GM21576 (cell line): ENCODE measurements around the gene TREH.

Source experiments
- ATAC-seq: cut with Tn5 transposase; IDR thresholded peaks from one replicate; pipeline ENCODE4 v1.9.1; 2021; ENCODE audit warnings: mild to moderate bottlenecking, moderate library complexity; ENCODE audit not compliant: unreplicated experiment

TREH gene

DNA sequence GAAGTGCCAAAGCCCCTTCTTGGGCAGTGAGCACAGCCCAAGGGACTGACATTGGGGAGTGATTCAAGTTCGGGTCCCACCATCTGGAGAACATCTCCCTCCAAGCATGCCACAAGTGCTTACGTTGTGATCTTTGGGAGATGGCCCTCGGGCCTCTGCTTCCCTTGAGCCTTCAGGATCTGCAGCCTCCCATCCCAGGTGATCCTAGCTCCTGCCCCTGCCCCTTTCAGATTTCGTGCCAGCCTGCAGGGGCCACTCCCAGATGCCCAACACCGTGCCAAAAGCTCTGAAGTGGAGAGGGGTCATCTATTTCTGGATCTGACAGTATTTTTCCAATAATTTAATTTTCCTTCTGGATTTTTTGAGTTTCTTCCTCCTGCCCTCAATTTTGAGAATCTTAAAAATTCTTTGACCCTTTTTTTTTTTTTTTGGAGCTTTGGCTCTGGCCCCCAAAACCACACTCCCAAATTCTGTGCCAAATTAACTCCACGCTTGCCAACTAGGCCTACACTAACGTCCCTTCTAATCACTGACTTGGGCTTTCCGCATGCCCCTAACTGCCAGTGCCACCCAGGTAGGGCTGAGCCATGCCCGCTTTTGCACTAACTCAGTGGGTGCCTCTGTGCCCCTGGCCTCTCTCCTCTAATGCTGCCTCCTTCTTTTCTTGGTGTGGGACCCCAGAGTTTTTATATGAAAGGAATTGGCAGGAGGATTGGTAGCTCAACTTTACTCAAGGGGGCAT is 46.7 kb downstream of the TREH start:
- no peak for ATAC-seq

DNA sequence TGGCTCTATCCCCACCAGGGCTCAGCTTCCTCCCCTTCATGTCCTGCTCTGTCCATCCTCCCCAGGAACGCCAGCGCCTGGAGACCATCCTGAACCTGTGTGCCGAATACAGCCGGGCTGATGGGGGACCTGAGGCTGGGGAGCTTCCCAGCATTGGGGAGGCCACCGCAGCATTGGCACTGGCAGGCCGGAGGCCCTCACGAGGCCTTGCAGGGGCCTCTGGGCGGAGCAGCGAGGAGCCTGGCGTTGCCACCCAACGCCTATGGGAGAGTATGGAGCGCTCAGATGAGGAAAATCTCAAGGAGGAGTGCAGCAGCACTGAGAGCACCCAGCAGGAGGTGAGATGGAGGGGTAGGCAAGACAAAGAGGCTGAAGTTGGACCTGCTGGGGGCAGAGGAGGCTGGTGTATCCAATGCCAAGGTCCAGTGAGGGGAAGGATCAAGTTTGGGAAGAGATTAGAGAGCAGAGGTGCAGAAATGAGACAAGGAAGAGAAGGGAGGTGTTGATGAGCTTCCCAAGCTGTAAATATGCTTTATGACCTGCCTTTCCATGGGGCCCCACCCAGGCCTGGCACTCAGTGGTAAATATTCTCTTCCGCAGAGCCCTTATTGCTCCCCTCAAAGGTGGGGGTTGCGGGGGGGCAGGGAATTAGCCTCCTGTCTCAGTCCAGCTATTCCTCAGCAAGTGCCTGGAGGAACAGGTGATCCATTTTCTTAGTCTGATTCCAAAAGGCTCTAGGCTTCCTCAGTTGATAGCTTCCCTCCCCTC is 48.1 kb downstream of the TREH start:
- no peak for ATAC-seq

DNA sequence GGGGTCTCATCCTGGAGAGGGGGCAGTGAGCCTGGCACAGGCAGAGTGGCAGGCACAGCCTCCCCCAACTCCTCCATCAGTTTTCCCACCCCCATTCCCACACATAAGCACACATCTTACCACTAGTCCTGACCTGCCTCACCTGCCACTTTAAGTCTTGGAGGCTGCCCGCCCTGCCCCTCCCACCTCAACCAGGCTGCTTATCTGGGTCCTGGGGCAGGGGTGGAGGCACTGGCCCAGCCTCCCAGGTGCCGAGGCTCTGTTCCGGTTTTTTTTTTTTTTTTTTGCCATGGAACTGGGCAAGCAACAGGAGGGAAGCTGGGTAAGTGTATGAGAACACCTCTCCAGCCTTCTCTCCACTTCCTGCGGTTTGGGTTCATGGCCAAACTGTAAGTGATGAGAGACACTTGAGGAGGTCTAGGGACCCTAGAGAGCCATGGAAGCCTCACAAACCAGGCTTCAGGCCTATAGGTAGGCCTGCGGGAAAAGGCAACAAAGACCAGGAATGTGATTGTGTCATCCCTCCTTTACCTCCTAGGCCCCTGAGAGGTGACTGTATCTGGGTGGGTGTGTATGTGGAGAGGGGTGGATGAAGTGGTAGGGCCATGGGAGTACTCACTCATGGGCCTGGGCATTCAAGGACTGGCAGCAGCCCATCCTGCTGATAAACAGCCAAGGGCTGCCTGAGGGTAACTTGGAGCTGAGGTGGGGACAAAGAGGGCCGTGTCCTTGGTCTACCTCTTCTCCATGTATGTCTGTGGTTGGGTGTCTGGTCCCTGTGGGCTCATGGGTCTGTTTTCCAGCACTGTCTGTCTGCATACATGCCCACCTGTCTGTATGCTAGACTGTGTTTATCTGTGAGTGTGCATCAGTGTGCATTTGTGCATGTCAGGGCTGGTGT is 49.4 kb downstream of the TREH start:
- ATAC-seq: no peak

DNA sequence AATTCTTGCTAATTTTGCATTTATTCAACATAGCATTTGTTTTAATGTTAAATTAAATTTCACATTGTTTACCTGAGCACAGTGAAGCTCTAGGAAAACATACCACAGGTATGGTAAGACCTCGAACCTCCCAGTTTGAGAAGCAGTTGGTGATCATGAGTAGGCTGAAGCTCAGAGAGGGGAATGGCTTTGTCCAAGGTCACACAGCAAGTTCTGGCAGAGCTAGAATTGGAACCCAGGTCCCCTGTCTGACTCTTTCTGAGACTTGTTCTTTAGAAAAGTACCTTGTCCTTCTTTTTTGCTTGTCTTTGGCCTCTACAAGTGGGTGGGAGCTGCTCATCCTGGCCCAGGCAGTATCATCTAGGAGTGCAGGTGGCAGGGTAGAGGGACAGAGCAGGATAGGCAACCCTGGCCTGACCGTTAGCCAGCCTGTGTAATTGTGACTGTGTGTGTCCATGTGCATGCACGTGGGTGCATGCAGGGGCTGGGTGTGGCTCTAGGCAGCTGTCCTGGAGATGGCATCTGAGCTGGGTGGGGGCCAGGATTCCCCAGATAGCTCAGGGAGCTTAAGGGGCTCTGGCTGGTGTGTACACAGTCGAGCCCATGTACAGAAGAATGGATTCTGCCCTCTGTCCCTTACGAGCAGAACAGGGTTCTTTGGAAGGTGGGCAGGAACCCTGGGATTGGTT is 50.4 kb downstream of the TREH start:
- no peak for ATAC-seq

DNA sequence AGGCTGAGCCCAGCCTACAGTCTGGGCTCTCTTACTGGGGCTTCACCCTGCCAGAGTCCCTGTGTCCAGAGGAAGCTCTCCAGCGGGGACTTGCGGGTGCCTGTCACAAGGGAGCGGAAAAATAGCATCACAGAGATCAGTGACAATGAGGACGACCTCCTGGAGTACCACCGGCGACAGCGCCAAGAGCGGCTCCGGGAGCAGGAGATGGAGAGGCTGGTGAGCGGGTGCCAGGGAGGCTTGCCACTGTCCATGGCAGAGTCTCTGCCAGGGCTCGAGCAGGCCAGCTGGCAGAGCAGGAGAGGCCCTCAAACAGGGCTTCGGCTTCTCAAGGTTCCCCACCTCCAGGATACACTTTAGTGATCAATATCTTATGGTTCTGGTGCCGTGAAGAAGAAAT is 51.0 kb downstream of the TREH start:
- ATAC-seq: no peak

DNA sequence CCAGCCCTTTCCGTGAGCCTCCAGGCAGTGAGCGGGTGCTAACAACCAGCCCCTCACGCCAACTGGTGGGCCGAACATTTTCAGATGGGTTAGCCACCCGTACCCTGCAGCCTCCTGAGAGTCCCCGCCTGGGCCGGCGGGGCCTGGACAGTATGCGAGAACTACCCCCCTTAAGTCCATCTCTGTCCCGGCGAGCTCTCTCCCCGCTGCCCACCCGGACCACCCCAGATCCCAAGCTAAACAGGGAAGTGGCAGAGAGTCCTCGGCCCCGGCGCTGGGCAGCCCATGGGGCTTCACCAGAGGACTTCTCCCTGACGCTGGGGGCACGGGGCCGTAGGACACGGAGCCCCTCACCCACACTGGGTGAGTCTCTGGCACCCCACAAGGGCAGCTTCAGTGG is 51.4 kb downstream of the TREH start:
- no peak for ATAC-seq

DNA sequence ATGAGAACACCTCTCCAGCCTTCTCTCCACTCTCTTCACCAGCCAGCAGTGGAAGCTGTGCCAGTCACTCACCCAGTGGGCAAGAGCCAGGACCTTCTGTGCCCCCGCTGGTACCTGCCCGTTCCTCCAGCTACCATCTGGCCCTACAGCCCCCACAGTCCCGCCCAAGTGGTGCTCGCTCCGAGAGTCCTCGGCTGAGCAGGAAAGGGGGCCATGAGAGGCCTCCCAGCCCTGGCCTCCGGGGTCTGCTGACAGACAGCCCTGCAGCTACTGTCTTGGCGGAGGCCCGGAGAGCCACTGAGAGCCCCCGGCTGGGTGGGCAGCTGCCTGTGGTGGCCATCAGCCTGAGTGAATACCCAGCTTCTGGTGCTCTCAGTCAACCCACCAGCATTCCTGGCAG is 51.9 kb downstream of the TREH start:
- ATAC-seq: no peak

DNA sequence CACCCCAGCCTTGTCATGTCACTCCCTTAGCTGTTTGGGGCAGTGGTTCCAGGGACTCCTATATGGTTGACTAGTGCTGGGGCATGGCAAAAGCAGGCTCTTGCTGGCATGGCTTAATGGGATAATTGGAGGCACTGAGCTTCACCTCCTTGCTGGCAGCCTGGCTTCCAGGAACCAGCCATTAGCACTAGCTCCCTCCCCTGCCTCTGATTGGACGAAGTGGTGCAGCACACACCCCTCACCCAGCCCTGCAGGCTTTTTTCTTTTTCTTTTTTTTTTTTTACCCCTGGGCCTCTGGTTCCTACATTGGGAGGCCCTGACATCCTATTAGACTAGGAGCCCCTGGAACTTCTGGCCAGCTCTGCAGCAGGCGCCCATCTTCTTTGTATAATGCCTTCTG is 53.5 kb downstream of the TREH start:
- ATAC-seq: no peak

DNA sequence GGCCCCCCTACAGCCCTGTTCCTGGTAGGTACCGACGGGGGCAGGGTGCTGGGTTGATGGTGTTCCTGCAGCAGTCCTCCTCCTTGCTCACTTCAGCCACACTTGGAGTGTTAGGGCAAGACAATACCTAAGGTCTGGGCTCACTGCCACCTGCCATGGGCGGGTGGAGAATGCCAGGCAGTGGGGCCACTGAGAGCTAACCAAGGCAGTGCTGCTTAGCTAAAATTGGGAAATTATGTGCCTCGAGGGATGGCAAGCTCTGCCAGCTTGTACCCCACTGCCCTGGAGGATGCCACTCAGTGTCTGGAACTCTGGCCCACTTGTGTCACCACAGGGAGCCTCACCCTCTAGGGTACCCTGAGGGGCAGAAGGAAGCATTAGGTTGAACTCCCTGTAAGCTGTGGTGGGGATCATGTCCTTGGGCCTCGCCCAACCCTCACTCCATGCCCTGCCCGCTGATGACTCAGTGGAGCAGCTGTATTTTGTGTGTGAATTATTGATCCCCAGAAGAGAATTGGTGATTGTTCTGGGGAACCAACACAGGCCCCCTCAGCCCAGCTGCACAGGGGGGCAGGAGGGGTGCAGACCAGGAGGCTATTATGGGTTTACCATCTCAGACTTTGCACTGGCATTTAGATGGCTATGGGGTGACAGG is 54.3 kb downstream of the TREH start:
- ATAC-seq: no peak

DNA sequence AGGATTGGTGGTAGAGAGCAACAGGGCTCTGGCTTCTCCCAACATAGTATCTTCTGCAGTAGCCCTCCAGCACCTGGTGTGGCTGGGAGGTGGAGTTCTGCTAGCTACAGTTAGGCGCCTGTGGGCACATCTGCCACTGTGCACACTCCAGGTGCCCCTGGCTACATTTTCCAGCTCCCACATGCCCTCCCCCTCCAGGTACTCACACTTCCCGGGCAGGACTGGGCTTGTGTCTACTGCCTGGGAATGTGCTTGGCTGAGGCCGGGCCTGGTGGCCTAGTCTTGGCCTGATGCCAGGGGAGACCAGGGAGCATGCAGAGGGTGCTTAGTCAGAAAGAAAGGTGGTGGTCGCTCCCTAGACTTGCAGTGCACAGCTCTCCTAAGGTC is 56.2 kb downstream of the TREH start:
- no peak for ATAC-seq

DNA sequence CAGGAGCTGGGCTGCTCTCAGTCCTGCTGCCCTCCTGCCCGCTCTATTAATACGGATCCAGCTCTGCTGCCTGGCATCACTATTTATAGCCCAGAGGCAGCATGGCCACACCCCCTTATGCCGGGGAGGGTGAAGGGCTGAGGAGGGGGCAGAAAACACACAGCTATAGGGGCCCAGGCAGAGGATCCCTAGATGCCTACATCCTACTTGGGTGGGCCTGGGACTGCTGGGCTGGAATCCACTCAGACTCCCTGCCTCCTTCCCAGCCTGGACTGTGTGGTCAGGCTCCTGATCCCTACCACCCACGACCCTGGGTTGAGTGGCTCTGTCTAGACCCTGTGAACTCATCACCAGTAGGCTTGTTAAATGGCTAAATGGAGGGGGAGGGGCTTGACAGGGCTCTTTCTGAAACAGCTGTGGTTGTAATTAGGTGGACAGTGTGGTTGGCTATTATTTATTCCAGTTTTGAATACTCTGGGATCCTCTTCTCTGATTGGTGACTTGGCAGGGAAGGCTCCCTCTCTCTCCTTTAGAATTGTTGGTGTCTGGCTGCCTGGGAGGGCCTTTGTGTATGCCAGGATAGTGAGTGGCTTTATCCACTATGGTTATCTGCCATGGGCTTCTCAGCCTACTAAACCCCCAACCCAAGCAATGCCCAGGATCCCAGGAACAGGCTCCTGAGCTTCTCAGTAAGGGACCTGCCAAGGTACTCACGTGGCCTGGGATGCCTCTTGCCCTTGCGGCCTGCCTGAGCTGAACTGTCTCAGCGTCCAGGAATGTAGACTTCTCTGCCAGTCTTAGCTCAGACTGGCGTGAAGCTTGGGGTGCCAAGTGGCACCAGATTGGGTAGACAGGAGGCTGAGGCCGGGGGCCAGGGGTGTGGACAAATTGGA is 56.8 kb downstream of the TREH start:
- no peak for ATAC-seq

DNA sequence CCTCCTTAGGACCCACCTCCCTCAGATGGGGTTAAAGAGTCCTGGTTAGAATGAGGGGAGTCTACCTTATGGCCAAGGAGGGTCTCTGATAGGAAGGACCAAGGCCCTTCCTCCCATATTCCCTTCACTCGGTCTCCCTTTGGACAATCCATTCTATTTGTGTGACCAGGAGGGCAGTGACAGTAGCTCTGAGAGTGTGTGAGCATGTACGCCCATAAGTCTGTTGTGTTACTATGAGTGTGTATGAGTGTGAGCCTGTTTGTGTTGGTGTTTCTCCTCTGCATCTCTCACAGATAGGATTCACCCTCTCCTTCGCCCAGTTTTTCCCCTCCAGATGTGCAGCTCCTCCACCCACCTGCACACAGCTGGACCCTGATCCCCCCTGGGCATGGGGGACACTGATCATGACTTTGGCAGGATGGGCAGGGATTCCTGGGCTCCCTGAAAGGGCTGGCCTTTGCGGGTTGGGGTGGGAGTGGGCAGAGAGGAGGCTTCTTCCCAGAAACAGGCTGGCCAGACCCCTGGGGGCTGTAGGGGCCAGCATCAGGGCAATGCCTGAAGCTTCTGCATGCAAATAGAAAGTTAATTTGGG is 57.6 kb downstream of the TREH start:
- ATAC-seq: no peak

DNA sequence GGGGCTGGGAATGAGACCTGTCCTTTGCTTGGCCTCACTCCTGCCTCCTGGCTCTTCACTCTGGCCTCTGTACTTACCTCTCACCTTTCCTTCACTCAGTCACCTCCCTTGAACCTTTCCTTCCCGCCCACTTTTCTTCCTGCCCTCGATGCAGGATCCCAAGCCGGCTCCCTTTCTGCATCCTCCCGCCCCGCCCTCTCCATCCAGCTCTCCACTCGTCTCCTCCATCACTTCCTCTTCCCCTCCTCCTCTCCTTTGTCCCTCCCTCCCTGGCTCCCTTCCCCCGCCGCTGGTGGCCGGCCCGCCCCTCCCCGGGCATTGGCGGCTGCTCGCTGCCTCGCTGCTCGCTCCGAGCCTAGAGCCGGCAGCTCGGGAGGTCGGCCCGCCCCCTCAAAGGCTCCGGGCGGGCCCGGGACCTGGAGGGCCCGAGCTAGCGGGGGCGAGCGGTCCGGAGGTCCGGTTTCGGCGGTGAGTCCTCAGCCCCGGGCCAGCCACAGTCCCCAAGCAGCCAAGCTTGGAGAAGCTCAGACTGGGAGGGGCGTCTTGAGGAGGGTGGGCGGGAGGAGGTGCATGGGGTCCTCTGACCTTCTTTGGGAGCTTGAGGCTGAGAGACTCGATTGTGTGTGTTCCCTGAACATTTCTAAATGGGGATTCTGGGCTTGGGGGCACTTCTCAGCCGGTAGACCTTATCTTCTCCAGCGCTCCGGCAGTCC is 58.2 kb downstream of the TREH start:
- ATAC-seq: no peak

DNA sequence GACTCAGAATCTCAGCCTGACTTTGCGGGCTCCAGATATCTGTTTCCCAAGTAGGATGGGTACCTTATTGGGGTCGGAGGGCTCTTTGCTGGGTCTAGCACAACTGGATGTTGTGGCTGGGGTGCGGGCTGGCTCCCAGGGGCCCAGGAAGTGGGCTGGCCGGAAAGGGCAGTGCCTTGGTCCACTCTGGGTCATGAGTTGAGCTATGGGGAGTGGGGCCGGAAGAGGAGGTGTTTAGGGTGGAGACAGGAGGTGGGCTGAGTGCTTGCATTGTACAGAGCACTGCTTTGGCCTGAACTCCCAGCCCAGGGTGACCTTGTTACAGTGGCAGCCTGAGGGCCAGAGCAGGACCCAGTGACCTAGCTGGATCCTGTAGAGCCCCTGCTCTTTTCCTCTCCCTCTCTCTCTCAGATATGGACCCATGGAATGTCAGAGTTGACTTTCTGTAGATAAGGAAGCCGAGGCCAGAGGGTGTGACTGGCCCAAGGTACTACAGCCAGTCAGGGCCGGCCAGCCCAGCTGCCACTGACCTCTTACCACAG is 58.9 kb downstream of the TREH start:
- no peak for ATAC-seq

DNA sequence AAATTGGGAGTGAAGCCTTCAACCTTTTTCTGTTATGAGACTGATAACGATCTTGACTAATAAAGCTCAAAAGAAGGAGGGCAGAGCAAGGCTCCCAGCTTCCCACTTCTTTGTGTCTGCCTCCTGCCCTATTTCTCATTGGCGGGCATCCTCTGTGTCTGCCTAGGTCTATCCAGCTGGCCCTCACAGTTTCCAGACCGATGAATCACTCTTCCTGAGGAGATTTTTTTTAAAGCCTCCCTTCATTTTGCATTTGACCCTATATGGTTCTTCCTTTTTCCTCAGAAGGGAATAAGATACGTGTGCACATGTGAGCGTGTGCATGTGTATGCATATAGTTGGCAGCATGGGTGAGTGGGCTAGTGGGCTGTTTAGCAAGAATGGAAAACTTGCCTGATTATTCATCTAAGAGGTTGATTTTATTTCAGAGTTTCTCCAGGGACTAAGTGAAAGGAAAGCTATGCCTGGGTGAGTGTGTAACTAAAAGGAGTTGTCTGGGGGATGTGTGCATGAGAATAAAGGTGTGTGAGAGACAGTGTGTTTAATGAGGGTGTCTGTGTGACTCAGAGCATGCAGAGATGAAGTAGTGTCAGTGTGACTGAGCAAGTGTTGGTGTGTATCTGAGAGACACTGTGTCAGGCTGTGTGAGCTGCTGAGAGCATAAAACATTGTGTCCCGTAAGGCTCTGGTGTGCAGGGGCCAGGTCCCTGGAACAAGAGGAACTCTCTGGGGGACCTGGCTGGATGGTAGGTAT is 59.8 kb downstream of the TREH start:
- no peak for ATAC-seq

DNA sequence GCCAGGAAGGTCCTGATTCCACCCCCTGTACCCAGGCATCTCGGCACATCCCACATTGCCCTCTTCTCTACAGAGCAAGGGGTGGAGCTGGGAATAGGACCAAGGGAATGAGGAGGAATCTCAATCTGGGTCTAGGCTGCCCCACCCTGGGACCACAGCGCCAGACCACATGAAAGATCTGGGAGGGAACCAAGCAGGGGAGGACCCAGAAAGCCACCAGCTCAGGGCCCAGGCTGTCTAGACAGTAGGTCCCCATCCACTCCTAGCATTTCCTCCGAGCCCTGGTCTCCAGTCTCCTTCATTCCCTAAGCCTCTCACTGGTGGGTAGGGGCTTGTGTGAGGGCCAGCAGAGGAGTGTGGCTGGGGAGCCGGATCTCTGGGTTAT is 60.5 kb downstream of the TREH start:
- ATAC-seq: no peak
